Measurements from ENCODE around the gene PFN3. TPM values are rescaled to one million over a fixed set of nuclear protein-coding genes. Genes with fewer than 3 reads are reported as not detected.

PFN3 gene
- total and polyA plus RNA-seq, 2 of the 13 experiments (the other 11 are each of a cell fraction or from before 2014, with no cell fraction given): not detected

- TF ChIP-seq NR2C2 (CRISPR knock-in tag; IDR thresholded peaks at IDR 0.05; ENCODE audit: borderline replicate concordance) (peak; percentile 41; the same call in 1 of the 2 replicates), ZNF142 (CRISPR knock-in tag; IDR thresholded peaks at IDR 0.05) (no peak), SP4 (CRISPR knock-in tag; IDR thresholded peaks at IDR 0.05) (peak; percentile 59), E2F5 (CRISPR knock-in tag; conservative IDR thresholded peaks at IDR 0.05) (no peak), RXRB (CRISPR knock-in tag; IDR thresholded peaks at IDR 0.05; ENCODE audit: borderline replicate concordance) (peak; percentile 56), JUND (CRISPR knock-in tag; IDR thresholded peaks at IDR 0.05) (no peak), ZNF12 (CRISPR knock-in tag; IDR thresholded peaks at IDR 0.05) (0 out of 2 replicates have a peak, but pooled peaks have one; percentile 35), MYPOP (CRISPR knock-in tag; IDR thresholded peaks at IDR 0.05) (0 out of 2 replicates have a peak, but pooled peaks have one; percentile 54), HOXA9 (CRISPR knock-in tag; IDR thresholded peaks at IDR 0.05; ENCODE audit: borderline replicate concordance) (0 out of 2 replicates have a peak, but pooled peaks have one; percentile 22), ZNF652 (CRISPR knock-in tag; IDR thresholded peaks at IDR 0.05; ENCODE audit: borderline replicate concordance, low read depth) (no peak), ZNF770 (CRISPR knock-in tag; IDR thresholded peaks at IDR 0.05) (no peak), IRF9 (CRISPR knock-in tag; IDR thresholded peaks at IDR 0.05; ENCODE audit: borderline replicate concordance) (0 out of 2 replicates have a peak, but pooled peaks have one; percentile 12), ZMYM3 (CRISPR knock-in tag; IDR thresholded peaks at IDR 0.05) (no peak), SP5 (CRISPR knock-in tag; IDR thresholded peaks at IDR 0.05; ENCODE audit: borderline replicate concordance, low read depth) (peak; percentile 35), ZNF143 (CRISPR knock-in tag; IDR thresholded peaks at IDR 0.05) (no peak; the same call in 1 of the 2 replicates), SPEN (CRISPR knock-in tag; IDR thresholded peaks at IDR 0.05; ENCODE audit: low read depth) (0 out of 2 replicates have a peak, but pooled peaks have one; percentile 16), HNRNPLL (IDR thresholded peaks at IDR 0.05; ENCODE audit: low read depth, low read length, poor library complexity, severe bottlenecking) (peak; percentile 51), MEIS2 (CRISPR knock-in tag; IDR thresholded peaks at IDR 0.05) (peak; percentile 58; the same call in 1 of the 2 replicates)
Measured at GRCh38 chr5:177370488-177371119, 29.9 kb downstream of the PFN3 start (continued).

Data from HepG2 (cell line).